HPDE6-E6E7 (cell line): ENCODE measurements around the gene PPP1R18.
"Not testable (repeated sequence)": the region's sequence is repeated elsewhere in the genome, so short reads cannot be mapped to it uniquely, and the experiment has no call there.

ENCODE experiments used
- DNase-seq: peaks from one replicate; pipeline ENCODE4 v3.0.0; 2011; ENCODE audit warnings: missing footprints; ENCODE audit errors: extremely low spot score

Gene PPP1R18, protein sequence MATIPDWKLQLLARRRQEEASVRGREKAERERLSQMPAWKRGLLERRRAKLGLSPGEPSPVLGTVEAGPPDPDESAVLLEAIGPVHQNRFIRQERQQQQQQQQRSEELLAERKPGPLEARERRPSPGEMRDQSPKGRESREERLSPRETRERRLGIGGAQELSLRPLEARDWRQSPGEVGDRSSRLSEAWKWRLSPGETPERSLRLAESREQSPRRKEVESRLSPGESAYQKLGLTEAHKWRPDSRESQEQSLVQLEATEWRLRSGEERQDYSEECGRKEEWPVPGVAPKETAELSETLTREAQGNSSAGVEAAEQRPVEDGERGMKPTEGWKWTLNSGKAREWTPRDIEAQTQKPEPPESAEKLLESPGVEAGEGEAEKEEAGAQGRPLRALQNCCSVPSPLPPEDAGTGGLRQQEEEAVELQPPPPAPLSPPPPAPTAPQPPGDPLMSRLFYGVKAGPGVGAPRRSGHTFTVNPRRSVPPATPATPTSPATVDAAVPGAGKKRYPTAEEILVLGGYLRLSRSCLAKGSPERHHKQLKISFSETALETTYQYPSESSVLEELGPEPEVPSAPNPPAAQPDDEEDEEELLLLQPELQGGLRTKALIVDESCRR

DNA sequence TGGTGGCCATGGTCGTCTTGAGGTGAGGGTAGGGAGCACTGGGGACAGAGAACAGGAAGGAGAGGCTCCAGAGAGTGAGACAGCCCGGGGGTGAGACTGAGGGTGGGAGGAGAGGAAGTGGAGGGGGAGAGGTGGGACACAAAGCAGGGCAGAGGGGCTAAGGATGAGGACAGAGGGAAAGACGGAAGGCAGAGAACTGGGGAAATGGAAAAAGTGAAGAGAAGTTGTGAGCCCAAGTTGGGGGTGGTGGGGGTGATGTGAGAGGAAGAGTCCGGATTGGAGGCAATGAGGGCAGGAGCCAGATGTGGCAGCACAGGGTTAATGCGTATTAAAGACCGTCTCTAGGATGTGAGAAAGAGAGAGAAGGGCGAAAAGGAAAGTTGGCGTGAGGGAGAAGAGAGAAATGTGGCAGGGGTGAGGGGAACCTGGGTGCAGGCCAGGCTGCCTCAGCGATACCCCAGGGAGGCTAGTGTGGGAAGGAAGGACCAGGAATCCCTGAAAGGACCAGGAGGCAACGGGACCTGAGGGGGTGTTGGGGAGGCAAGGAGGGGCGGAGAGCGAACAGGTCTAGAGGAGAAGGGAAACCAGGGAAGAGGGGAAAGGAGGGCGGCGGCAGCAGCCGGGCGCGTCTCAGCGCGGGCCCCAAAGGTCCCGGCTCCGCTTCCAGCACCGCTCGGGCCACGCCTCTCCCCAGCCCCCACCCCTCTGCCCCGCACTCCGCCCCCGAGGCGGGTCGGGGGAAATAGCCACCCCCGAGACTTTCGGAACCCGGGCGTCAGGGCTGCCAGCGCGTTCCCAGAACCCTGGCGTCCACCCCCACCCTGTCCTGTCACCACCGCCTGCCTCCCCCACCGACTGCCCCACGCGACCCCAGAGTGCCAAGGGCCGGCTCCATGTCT, at the start of gene PPP1R18:
PPP1R18 (minus strand) TSS at position 637 of the 899 bp plus-strand sequence; CDS start at position 10, 627 bp downstream.
- no peak for DNase-seq

GRCh38 chr6:30735668-30736314, 49.3 kb upstream of the PPP1R18 start:
- DNase-seq, result no peak

- no peak for DNase-seq
Observed at GRCh38 chr6:30732237-30732943, 45.9 kb upstream of the PPP1R18 start.

- DNase-seq, result peak; percentile 93
Observed at GRCh38 chr6:30730601-30731435, 44.4 kb upstream of the PPP1R18 start.

DNA sequence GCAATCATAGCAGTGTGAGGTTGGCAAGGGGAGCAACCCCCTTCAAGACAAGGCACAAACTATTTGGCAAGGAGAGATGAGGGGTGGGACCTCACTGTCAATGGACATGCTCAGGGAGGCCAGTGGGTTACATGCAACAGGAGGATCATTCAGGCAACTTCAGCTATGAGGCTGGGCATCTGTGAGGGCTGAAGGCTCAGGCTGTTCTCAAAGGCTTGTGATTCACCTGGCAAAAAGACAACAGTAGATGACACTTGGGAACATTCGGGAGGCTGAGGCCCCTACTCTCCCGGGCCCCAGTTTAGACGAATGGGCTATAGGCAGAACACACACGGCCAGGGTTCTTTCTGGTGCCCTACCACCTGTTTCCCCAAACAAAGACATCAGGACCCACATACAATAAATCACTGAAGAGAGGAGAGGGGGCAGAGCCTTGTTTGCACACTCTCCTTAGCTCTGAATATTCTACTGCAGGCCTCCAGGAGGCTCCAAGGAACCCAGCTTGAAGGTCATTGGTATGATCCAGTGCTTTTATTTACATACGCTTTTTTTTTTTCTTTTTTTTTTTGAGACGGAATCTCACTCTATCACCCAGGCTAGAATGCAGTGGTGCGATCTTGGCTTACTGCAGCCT, 41.6 kb upstream of the PPP1R18 start:
- DNase-seq, result no peak

DNA sequence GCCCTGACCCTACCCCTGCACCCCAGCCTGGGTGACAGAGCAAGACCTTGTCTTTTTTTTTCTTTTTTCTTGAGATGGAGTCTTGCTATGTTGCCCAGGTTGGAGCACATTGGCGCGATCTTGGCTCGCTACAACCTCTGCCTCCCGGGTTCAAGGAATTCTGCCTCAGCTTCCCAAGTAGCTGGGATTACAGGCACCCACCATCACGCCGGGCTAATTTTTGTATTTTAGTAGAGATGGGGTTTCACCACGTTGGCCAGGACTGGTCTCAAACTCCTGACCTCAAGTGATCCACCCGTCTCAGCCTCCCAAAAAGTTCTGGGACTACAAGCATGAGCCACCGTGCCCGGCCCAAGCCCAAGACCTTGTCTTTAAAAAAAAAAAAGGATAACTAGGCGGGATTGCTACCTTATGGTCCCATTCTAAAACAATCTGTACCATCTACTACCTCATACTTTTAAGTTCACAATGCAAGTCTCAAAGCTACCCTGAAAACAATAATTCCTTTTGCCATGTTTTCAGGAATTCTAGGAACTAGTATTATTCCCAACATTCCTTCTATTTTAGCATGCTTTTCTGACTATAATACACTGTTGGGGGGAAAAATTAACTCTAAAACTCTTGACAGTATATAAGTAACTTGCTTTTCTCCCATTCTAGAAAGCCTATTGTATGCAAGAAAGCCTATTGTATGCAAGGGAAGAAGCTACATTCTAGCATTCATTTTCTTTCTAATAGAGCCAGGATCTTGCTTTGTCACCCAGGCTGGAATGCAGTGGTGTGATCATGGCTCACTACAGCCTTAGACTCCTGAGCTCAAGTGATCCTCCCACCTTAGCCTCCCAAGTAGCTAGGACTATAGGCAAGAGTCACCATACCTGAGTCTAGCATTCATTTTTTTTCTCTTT, 40.3 kb upstream of the PPP1R18 start:
- DNase-seq, result no peak

DNA sequence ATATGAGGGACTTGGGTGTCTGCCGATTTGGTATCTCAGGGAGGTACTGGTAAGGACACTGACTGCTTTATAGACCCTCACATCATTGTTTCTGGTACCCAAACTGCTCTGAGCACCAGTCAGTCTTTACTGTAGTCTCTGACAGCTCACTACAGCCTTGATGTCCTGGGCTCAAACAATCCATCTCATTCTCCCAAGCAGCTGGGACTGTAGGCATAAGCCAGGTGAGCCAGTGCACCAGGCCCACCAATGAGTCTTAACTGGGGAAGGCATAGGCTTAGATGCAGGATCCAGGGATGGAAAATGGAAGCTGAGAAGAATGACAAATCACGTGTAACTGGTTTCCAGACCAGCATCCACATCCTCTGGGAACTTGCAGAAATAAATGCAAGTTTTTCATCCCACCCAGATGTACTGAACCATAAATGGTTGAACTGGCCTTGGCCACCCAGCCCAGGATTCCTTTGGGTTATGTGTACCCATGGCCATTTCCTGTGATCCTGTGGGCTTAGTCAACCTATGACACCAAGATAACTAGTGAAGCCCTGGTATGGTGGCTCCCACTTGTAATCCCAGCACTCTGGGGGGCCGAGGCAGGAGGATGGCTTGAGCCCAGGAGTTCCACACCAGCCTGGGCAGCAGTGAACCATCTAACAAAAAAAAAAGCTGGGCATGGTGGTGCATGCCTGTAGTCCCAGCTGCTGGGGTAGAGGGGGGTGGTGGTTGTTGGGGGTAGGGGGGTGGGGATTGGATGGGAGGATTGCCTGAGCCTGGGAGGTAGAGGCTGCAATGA, 39.5 kb upstream of the PPP1R18 start:
- DNase-seq, result no peak

DNA sequence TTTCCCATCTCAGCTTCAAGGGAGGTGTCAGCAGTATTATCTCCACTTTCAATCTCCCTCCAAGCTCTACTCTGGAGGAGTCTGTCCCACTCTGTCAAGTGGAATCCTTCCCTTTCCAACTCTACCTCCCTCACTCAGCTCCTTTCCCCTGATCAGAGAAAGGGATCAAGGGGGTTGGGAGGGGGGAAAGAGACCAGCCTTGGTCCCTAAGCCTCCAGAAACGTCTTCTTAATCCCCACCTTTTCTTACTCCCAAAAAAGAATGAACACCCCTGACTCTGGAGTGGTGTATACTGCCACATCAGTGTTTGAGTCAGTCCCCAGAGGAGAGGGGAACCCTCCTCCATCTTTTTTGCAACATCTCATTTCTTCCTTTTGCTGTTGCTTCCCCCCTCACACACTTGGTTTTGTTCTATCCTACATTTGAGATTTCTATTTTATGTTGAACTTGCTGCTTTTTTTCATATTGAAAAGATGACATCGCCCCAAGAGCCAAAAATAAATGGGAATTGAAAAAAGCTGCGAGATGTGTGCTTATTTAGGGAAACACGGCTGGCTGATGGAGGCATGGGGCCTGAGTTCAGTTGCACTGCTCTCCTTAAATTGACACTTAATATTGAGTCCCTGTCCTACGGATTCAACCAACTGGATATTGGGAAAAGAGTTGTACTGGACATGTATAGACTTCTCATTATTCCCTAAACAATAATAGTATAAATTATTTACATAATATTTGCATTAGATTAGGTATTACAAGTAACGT, 38.6 kb upstream of the PPP1R18 start:
- DNase-seq, result no peak

DNA sequence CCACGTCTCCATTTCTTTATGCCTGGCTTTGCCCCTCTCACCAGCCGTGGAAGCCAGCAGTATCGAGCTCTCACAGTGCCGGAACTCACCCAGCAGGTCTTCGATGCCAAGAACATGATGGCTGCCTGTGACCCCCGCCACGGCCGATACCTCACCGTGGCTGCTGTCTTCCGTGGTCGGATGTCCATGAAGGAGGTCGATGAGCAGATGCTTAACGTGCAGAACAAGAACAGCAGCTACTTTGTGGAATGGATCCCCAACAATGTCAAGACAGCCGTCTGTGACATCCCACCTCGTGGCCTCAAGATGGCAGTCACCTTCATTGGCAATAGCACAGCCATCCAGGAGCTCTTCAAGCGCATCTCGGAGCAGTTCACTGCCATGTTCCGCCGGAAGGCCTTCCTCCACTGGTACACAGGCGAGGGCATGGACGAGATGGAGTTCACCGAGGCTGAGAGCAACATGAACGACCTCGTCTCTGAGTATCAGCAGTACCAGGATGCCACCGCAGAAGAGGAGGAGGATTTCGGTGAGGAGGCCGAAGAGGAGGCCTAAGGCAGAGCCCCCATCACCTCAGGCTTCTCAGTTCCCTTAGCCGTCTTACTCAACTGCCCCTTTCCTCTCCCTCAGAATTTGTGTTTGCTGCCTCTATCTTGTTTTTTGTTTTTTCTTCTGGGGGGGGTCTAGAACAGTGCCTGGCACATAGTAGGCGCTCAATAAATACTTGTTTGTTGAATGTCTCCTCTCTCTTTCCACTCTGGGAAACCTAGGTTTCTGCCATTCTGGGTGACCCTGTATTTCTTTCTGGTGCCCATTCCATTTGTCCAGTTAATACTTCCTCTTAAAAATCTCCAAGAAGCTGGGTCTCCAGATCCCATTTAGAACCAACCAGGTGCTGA, 37.6 kb upstream of the PPP1R18 start:
- DNase-seq, result not testable (repeated sequence)

DNA sequence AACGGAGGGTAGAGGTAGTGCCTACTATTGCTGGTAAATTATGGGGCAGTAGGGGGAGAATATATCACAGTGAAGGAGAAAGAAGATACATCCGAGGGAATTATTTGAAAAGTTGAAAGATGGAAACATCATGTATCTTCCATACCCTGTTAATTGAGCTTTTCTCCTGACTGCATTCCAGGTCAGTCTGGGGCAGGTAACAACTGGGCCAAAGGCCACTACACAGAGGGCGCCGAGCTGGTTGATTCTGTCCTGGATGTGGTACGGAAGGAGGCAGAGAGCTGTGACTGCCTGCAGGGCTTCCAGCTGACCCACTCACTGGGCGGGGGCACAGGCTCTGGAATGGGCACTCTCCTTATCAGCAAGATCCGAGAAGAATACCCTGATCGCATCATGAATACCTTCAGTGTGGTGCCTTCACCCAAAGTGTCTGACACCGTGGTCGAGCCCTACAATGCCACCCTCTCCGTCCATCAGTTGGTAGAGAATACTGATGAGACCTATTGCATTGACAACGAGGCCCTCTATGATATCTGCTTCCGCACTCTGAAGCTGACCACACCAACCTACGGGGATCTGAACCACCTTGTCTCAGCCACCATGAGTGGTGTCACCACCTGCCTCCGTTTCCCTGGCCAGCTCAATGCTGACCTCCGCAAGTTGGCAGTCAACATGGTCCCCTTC, 36.9 kb upstream of the PPP1R18 start:
- not testable (repeated sequence) for DNase-seq

DNA sequence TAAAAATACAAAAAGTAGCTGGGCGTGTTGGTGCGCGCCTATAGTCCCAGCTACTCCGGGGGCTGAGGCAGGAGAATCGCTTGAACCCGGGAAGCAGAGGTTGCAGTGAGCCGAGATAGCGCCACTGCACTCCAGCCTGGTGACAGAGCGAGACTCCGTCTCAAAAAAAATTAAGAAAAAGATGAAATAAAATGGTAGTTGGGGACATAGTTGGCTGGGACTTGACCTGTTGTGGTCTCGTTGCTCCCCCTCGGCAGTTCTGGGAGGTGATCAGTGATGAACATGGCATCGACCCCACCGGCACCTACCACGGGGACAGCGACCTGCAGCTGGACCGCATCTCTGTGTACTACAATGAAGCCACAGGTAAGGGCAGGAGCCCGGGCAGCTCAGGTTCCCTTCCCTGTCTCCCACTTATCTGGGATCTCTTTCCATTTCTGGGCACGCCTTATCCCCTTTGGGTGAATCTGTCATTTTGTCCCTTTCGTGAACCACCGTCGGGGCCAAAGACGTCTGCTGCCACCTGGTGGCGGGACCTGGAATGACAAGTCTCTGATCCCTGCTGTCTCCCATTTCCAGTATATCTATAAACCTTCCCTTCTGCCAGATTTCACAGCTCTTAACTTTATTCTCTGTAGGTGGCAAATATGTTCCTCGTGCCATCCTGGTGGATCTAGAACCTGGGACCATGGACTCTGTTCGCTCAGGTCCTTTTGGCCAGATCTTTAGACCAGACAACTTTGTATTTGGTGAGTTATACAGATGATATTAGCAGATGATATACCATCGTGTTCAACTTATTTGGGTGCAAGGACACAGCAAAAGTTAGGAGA, 36.1 kb upstream of the PPP1R18 start:
- no peak for DNase-seq

DNA sequence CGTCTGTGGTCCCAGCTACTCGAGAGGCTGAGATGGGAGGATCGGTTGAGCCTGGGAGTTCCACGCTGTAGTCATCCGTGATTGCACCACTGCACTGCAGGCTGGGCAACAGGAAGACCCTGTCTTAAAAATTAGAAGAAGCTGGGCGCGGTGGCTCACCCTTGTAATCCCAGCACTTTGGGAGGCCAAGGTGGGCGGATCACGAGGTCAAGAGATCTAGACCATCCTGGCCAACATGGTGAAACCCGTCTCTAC, 35.5 kb upstream of the PPP1R18 start:
- DNase-seq, result not testable (repeated sequence)

DNA sequence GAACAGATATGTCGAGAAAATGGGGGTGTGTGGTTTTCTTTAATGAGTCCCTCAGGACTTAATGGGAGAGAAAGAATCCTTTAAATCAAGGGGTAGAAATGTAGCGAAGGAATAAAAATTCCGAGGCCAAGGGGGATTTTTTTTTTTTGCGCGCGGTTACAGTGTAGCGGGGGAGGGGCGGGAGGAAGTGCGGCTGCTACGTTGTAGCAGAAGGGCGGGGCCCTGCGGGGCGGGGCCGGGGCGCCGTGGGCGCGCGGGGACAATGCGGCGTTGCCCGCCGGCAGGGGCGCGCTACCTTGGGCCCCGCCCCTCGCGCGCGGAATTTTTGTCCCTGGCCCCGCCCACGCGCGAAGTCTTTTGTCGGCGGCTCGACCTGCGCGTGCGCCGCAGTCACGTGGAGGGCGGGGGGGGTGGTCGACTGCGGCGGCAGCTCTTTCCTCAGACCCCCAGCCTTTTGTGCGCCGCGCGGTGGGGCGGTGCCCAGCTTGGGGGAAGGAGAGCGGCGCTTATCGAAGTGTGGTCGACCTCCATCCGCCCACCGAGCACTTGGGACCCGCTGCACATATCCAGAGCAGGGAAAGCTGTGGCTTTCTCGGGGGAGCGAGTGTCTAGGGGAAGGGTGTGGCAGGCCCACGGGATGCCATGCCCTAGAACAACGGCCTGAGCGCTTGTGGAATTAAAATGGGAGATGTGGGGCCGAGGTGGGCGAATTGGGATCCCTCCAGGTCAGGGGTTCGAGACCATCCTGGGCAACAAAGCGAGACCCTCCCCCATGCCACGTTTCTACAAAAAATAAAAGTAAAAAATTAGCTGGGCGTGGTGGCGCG, 35.0 kb upstream of the PPP1R18 start:
- DNase-seq, result no peak

DNA sequence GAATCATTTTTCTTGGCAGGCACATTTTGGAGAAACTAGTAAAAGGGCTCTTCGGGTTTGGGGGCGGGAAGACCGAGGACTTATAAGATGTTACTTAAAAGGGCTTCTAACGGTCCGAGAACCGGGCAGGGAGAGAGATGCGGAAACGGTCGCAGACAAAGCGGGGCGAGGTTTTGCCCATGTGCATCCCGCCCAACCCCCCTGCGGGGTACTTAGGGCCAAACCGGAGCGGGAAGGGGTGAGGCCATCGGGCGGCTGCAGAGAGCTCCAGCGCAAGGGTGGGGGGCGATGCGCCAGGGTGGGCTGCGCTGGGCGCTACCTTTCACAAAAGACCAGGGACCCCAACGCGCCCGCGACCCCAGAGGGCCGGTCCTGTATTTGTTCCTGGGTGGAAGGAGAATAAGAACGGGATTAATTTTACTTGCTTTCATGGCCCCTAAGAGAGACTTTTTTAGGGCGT, 34.3 kb upstream of the PPP1R18 start:
- no peak for DNase-seq
